ENCODE results near the gene MAMLD1.

MAMLD1 gene

DNA sequence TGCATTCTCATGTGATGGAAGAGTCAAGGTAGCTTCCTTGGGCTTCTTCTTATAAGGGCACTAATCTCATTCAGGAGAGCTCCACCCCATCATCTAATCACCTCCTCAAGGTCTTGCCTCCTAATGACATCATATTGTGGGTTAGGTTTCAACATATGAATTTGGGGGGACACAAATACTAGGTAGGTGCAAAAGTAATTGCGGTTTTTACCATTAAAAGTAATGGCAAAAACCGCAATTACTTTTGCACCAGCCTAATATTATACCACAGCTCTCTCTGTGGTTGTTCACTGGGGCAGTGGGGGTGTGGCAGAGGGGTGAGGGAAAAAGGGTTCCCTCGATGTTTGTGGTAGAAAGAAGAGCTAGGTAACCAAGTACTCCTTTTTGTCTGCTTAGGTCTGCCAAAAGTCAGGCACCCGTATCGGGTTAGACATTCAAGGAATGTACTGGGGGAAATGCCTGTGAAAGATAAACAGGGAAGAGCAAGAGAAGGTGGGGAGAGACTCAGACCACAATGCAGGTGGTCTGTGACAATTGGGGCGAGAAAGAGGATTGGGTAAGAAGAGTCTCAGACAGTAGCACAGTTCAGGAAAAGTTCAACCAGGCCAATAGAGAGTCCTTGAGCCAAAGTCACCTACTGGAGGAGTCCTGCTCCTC is 126.4 kb downstream of the MAMLD1 start:
- ATAC-seq: no peak
- TF ChIP-seq, protein P1, sequence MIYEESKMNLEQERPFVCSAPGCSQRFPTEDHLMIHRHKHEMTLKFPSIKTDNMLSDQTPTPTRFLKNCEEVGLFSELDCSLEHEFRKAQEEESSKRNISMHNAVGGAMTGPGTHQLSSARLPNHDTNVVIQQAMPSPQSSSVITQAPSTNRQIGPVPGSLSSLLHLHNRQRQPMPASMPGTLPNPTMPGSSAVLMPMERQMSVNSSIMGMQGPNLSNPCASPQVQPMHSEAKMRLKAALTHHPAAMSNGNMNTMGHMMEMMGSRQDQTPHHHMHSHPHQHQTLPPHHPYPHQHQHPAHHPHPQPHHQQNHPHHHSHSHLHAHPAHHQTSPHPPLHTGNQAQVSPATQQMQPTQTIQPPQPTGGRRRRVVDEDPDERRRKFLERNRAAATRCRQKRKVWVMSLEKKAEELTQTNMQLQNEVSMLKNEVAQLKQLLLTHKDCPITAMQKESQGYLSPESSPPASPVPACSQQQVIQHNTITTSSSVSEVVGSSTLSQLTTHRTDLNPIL (CRISPR knock-in tag; IDR thresholded peaks at IDR 0.05; ENCODE audit: low read depth): no peak
- TF ChIP-seq TCF4 (CRISPR knock-in tag; IDR thresholded peaks at IDR 0.05; ENCODE audit: borderline replicate concordance) (no peak), ZC3H10 (CRISPR knock-in tag; IDR thresholded peaks at IDR 0.05) (no peak), PPARA (CRISPR knock-in tag; IDR thresholded peaks at IDR 0.05; ENCODE audit: borderline replicate concordance) (no peak), ZFP3 (CRISPR knock-in tag; IDR thresholded peaks at IDR 0.05) (no peak), BACH2 (CRISPR knock-in tag; IDR thresholded peaks at IDR 0.05; ENCODE audit: borderline replicate concordance) (no peak), CSDC2 (CRISPR knock-in tag; IDR thresholded peaks at IDR 0.05) (no peak), SNAI2 (CRISPR knock-in tag; IDR thresholded peaks at IDR 0.05) (no peak), ARNTL (CRISPR knock-in tag; IDR thresholded peaks at IDR 0.05; ENCODE audit: borderline replicate concordance, low read depth) (no peak), ZNF70 (CRISPR knock-in tag; IDR thresholded peaks at IDR 0.05) (no peak), RARB (CRISPR knock-in tag; IDR thresholded peaks at IDR 0.05) (no peak), ZNF565 (CRISPR knock-in tag; conservative IDR thresholded peaks at IDR 0.05; ENCODE audit: low read depth) (no peak), ISL1 (CRISPR knock-in tag; IDR thresholded peaks at IDR 0.05) (no peak), ZNF8 (CRISPR knock-in tag; IDR thresholded peaks at IDR 0.05) (no peak), ZFP30 (CRISPR knock-in tag; IDR thresholded peaks at IDR 0.05) (no peak)
- TF ChIP-seq, protein P2, sequence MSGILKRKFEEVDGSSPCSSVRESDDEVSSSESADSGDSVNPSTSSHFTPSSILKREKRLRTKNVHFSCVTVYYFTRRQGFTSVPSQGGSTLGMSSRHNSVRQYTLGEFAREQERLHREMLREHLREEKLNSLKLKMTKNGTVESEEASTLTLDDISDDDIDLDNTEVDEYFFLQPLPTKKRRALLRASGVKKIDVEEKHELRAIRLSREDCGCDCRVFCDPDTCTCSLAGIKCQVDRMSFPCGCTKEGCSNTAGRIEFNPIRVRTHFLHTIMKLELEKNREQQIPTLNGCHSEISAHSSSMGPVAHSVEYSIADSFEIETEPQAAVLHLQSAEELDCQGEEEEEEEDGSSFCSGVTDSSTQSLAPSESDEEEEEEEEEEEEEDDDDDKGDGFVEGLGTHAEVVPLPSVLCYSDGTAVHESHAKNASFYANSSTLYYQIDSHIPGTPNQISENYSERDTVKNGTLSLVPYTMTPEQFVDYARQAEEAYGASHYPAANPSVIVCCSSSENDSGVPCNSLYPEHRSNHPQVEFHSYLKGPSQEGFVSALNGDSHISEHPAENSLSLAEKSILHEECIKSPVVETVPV (CRISPR knock-in tag; IDR thresholded peaks at IDR 0.05): no peak
- TF ChIP-seq, protein P3, sequence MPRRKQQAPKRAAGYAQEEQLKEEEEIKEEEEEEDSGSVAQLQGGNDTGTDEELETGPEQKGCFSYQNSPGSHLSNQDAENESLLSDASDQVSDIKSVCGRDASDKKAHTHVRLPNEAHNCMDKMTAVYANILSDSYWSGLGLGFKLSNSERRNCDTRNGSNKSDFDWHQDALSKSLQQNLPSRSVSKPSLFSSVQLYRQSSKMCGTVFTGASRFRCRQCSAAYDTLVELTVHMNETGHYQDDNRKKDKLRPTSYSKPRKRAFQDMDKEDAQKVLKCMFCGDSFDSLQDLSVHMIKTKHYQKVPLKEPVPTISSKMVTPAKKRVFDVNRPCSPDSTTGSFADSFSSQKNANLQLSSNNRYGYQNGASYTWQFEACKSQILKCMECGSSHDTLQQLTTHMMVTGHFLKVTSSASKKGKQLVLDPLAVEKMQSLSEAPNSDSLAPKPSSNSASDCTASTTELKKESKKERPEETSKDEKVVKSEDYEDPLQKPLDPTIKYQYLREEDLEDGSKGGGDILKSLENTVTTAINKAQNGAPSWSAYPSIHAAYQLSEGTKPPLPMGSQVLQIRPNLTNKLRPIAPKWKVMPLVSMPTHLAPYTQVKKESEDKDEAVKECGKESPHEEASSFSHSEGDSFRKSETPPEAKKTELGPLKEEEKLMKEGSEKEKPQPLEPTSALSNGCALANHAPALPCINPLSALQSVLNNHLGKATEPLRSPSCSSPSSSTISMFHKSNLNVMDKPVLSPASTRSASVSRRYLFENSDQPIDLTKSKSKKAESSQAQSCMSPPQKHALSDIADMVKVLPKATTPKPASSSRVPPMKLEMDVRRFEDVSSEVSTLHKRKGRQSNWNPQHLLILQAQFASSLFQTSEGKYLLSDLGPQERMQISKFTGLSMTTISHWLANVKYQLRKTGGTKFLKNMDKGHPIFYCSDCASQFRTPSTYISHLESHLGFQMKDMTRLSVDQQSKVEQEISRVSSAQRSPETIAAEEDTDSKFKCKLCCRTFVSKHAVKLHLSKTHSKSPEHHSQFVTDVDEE (CRISPR knock-in tag; IDR thresholded peaks at IDR 0.05): no peak
- TF ChIP-seq, protein P4, sequence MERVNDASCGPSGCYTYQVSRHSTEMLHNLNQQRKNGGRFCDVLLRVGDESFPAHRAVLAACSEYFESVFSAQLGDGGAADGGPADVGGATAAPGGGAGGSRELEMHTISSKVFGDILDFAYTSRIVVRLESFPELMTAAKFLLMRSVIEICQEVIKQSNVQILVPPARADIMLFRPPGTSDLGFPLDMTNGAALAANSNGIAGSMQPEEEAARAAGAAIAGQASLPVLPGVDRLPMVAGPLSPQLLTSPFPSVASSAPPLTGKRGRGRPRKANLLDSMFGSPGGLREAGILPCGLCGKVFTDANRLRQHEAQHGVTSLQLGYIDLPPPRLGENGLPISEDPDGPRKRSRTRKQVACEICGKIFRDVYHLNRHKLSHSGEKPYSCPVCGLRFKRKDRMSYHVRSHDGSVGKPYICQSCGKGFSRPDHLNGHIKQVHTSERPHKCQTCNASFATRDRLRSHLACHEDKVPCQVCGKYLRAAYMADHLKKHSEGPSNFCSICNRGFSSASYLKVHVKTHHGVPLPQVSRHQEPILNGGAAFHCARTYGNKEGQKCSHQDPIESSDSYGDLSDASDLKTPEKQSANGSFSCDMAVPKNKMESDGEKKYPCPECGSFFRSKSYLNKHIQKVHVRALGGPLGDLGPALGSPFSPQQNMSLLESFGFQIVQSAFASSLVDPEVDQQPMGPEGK (CRISPR knock-in tag; IDR thresholded peaks at IDR 0.05; ENCODE audit: borderline replicate concordance): no peak

DNA sequence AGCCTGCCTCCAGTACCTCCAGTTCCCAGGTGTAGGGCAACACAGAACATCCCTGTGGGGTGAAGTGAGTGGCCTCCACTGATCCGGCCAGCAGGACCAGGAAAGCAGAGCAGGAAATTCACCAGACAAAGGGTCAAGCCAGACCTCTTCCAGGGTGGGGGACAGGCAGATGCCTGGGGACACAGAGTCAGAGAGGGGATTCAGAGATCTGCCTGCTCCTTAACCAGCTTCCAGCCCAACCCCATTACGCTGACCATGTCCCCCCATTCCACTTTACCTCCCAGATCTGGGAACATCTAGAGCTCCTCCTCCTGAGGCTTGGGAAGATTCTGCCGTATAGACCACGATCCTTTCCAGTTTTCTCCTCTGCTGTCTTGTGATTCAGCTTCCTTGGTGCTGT is 132.4 kb downstream of the MAMLD1 start:
- TF ChIP-seq OSR1 (CRISPR knock-in tag; IDR thresholded peaks at IDR 0.05) (no peak), TOX (CRISPR knock-in tag; IDR thresholded peaks at IDR 0.05; ENCODE audit: borderline replicate concordance) (no peak), ZFP30 (CRISPR knock-in tag; IDR thresholded peaks at IDR 0.05) (no peak)

DNA sequence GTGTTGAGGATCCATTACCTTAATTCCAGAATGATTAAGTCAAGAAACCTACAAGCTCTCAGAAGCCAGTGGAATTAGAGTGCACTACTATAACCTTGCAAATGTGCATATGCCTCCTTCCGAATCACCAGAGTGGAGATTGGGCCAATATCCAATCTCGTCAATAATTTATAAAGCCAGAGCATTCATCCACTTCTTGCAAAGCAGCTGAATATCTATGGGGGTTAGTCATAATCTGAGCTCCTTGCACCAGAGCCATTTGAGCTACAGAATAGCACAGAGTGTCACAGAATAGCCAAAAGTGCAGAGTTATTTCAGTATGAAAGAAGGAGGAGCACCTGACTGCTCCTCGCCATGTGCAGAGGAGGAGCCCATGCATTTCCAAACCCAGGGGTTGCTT is 136.1 kb downstream of the MAMLD1 start:
- ATAC-seq: no peak
- TF ChIP-seq ZNF70 (CRISPR knock-in tag; IDR thresholded peaks at IDR 0.05) (no peak), TOX (CRISPR knock-in tag; IDR thresholded peaks at IDR 0.05; ENCODE audit: borderline replicate concordance) (no peak), SNAI2 (CRISPR knock-in tag; IDR thresholded peaks at IDR 0.05) (no peak), ISL1 (CRISPR knock-in tag; IDR thresholded peaks at IDR 0.05) (no peak), ZFP3 (CRISPR knock-in tag; IDR thresholded peaks at IDR 0.05) (no peak), RARB (CRISPR knock-in tag; IDR thresholded peaks at IDR 0.05) (no peak), PPARA (CRISPR knock-in tag; IDR thresholded peaks at IDR 0.05; ENCODE audit: borderline replicate concordance) (no peak), BACH2 (CRISPR knock-in tag; IDR thresholded peaks at IDR 0.05; ENCODE audit: borderline replicate concordance) (no peak), OSR1 (CRISPR knock-in tag; IDR thresholded peaks at IDR 0.05) (no peak), ZNF8 (CRISPR knock-in tag; IDR thresholded peaks at IDR 0.05) (no peak), ZNF565 (CRISPR knock-in tag; conservative IDR thresholded peaks at IDR 0.05; ENCODE audit: low read depth) (no peak), ZC3H10 (CRISPR knock-in tag; IDR thresholded peaks at IDR 0.05) (no peak), ZFP30 (CRISPR knock-in tag; IDR thresholded peaks at IDR 0.05) (no peak), ESRRG (CRISPR knock-in tag; IDR thresholded peaks at IDR 0.05) (no peak), CSDC2 (CRISPR knock-in tag; IDR thresholded peaks at IDR 0.05) (no peak)
- TF ChIP-seq, protein P1 (CRISPR knock-in tag; IDR thresholded peaks at IDR 0.05; ENCODE audit: low read depth): no peak
- TF ChIP-seq, protein P4 (CRISPR knock-in tag; IDR thresholded peaks at IDR 0.05; ENCODE audit: borderline replicate concordance): no peak
- TF ChIP-seq, protein P3 (CRISPR knock-in tag; IDR thresholded peaks at IDR 0.05): no peak

More for the DNA sequence above, 132.4 kb downstream of the MAMLD1 start:
- no peak for ATAC-seq
